A673 (cell line): ENCODE measurements around the gene ZNRF2. TPM values are rescaled to one million over a fixed set of nuclear protein-coding genes. Genes with fewer than 3 reads are reported as not detected.

Source experiments
- BruUV-seq: library from RNA; stranded (reverse); fragments of 400-500 nt; replicated peaks from 2 replicates; lab custom pipeline; 2021; lab: Mats Ljungman, UMichigan
- CTCF ChIA-PET: fragments of 300-600 bp; sonication (Branson Sonifier 250); formaldehyde crosslinking; loops from one replicate; lab custom pipeline; 2022; ENCODE audit warnings: antibody characterized with exemption; lab: Charles Lee
- POLR2A ChIA-PET: fragments of 300-600 bp; sonication (Branson Sonifier 250); formaldehyde crosslinking; loops from one replicate; lab custom pipeline; 2022; ENCODE audit warnings: antibody characterized with exemption; ENCODE audit not compliant: low non-redundant PET; lab: Charles Lee
- DNase-seq: peaks from one replicate; pipeline ENCODE4 v3.0.0-alpha.2; 2015; ENCODE audit warnings: low spot score
- H3K27ac ChIP-seq: fragments of 200-600 bp; sonication (generic); 2 replicates; pipeline ENCODE4 v1.5.1; 2016; ENCODE audit warnings: mixed run types, low read depth, mild to moderate bottlenecking, mixed read lengths, antibody characterized with exemption, low read length; ENCODE audit not compliant: poor library complexity, severe bottlenecking
- H3K27me3 ChIP-seq: fragments of 200-600 bp; sonication (generic); replicated peaks from 2 replicates; pipeline ENCODE4 v1.6.1; 2017; ENCODE audit warnings: mixed run types, low read depth, mild to moderate bottlenecking, mixed read lengths, antibody characterized with exemption, low read length; ENCODE audit not compliant: insufficient read depth, poor library complexity
- H3K36me3 ChIP-seq: fragments of 200-600 bp; sonication (generic); 2 replicates; pipeline ENCODE4 v1.6.1; 2016; ENCODE audit warnings: mixed run types, mild to moderate bottlenecking, mixed read lengths, antibody characterized with exemption, low read length; ENCODE audit not compliant: insufficient read depth, poor library complexity, severe bottlenecking
- H3K4me1 ChIP-seq: fragments of 200-600 bp; sonication (generic); 2 replicates; pipeline ENCODE4 v1.6.1; 2017; ENCODE audit warnings: mixed run types, mild to moderate bottlenecking, mixed read lengths, antibody characterized with exemption, low read length; ENCODE audit not compliant: insufficient read depth, poor library complexity, severe bottlenecking
- H3K4me3 ChIP-seq: fragments of 200-600 bp; sonication (generic); 2 replicates; pipeline ENCODE4 v1.5.1; 2016; ENCODE audit warnings: low read depth, mixed run types, mild to moderate bottlenecking, mixed read lengths, low read length; ENCODE audit not compliant: poor library complexity, severe bottlenecking
- H3K9me3 ChIP-seq: fragments of 200-600 bp; sonication (generic); 2 replicates; pipeline ENCODE4 v1.6.1; 2016; ENCODE audit warnings: mixed run types, low read depth, mild to moderate bottlenecking, mixed read lengths, antibody characterized with exemption, low read length; ENCODE audit not compliant: poor library complexity, severe bottlenecking
- EZH2 ChIP-seq: fragments of 200-600 bp; sonication (generic); IDR thresholded peaks from 2 replicates; pipeline ENCODE4 v1.6.1; 2017; ENCODE audit warnings: borderline replicate concordance, low read depth, mild to moderate bottlenecking, mixed read lengths, antibody characterized with exemption, low read length; ENCODE audit not compliant: poor library complexity, severe bottlenecking
- intact Hi-C: fragments of 100-400 bp; cut with micrococcal nuclease; formaldehyde crosslinking; loops from one replicate; pipeline ENCODE4 v1.10.0; 2022; ENCODE audit not compliant: unreplicated experiment
- total RNA-seq: library from RNA; stranded (reverse); gene quantifications from 2 replicates; pipeline ENCODE4 v1.2.3, GENCODE V29; 2021
- TF ChIP-seq, protein P1 (sequence below): fragments of 300-800, 200-600 bp; sonication (generic); conservative IDR thresholded peaks from 2 replicates; pipeline ENCODE4 v1.5.1; 2017; ENCODE audit warnings: low read depth, mild to moderate bottlenecking, antibody characterized with exemption, low read length, moderate library complexity, mixed read lengths

ZNRF2 gene
- total RNA-seq, 1 experiment from 2014 or later: 8.1 TPM

DNA sequence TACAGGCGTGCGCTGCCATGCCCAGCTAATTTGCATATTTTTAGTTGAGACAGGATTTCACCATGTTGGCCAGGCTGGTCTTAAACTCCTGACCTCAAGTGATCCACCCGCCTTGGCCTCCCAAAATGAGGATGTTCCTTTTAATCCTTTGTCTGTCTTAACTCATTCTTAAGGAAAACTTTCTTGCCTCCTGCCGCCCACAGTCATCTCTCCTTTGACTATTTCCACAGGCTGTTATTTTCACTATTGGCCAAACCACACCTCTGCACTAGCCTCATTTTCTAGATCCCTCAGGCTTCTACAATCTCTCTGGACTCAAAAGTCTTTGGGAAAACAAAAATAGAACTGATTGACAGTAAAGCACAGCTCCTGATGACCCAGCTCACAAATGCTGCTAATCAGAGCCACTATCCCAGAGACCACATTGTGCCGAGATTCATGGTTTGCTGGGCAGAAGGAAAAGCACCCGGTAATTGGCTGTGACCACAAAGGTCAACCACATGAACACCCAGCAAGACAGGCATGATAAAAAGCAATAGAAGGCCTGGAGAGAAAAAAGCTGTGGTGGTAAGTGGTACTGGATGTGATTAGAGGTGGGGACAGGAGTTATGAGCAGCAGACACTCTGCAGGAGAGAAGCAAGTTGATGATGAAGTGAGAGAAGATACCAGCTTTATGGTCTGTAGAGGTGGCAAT lies 44.1 kb upstream of the ZNRF2 start:
- no peaks in the 10 kb centered on the region for H3K4me1 ChIP-seq
- BruUV-seq: no TSS peak
- no peaks in the 10 kb centered on the region for H3K27me3 ChIP-seq
- H3K36me3 ChIP-seq: no peaks in the 10 kb centered on the region
- no peak overlapping the region for H3K4me3 ChIP-seq
- intact Hi-C loops: no loop called here
- CTCF ChIA-PET: no interaction called here
- H3K9me3 ChIP-seq: no peaks in the 10 kb centered on the region
- no peak for DNase-seq
- no peak overlapping the region for H3K27ac ChIP-seq
- no peak for TF ChIP-seq EZH2
- TF ChIP-seq, protein P1, sequence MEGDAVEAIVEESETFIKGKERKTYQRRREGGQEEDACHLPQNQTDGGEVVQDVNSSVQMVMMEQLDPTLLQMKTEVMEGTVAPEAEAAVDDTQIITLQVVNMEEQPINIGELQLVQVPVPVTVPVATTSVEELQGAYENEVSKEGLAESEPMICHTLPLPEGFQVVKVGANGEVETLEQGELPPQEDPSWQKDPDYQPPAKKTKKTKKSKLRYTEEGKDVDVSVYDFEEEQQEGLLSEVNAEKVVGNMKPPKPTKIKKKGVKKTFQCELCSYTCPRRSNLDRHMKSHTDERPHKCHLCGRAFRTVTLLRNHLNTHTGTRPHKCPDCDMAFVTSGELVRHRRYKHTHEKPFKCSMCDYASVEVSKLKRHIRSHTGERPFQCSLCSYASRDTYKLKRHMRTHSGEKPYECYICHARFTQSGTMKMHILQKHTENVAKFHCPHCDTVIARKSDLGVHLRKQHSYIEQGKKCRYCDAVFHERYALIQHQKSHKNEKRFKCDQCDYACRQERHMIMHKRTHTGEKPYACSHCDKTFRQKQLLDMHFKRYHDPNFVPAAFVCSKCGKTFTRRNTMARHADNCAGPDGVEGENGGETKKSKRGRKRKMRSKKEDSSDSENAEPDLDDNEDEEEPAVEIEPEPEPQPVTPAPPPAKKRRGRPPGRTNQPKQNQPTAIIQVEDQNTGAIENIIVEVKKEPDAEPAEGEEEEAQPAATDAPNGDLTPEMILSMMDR: no peak
- POLR2A ChIA-PET: no interaction called here

DNA sequence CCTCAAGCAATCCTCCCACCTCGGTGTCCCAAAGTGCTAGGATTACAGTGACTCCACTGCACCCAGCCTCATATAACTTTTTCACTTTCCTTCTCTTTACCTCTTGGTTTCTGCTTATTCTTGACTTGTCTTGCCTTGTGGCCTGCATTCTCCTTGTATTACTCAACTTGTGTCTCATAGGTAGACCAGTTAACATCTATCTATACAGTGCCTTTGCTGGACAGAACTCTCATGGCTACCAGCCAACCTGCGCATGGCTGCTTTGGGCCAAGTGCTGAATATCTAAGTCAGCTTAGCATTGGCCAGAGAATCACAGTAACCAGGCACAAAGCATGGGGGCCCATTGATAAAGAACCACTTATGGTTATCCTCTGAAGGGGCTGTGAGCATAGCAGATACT lies 42.6 kb upstream of the ZNRF2 start:
- Histone ChIP-seq H3K4me1 (no peaks in the 10 kb centered on the region), H3K36me3 (no peaks in the 10 kb centered on the region), H3K27me3 (no peaks in the 10 kb centered on the region), H3K9me3 (no peaks in the 10 kb centered on the region), H3K27ac (no peak overlapping the region), H3K4me3 (no peak overlapping the region)
- no peak for DNase-seq
- no peak for TF ChIP-seq EZH2
- TF ChIP-seq, protein P1: no peak
- ChIA-PET CTCF (no interaction called here), POLR2A (no interaction called here)
- intact Hi-C loops: no loop called here
- BruUV-seq: no TSS peak

DNA sequence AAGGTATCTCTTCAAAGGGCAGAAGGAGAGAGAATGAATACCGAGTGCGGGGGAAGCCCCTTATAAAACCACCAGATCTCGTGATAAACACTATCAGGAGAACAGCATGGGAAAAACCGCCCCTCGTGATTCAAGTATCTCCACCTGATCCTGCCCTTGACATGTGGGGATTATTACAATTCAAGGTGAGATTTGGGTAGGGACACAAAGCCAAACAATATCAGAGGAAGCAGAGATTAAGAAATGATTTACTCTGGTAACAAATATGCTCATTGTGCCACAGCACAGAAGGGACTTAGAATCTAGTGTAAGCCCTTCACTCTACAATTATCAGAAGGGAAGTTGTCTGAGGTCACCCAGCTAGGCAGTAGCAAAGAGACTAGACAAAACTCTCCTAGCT lies 40.1 kb upstream of the ZNRF2 start:
- POLR2A ChIA-PET: no interaction called here

More for the DNA sequence above, 40.1 kb upstream of the ZNRF2 start:
- CTCF ChIA-PET: no interaction called here
- H3K9me3 ChIP-seq: no peaks in the 10 kb centered on the region
- no peak overlapping the region for H3K4me3 ChIP-seq
- DNase-seq: no peak
- no TSS peak for BruUV-seq
- no peaks in the 10 kb centered on the region for H3K27me3 ChIP-seq
- intact Hi-C loops: no loop called here
- peaks cover 5% of the 10 kb centered on the region for H3K4me1 ChIP-seq
- no peaks in the 10 kb centered on the region for H3K36me3 ChIP-seq
- TF ChIP-seq EZH2: no peak
- TF ChIP-seq, protein P1: no peak
- H3K27ac ChIP-seq: no peak overlapping the region
